Measurements from ENCODE around the gene LMTK2. TPM values are rescaled to one million over a fixed set of nuclear protein-coding genes. Genes with fewer than 3 reads are reported as not detected.
"Not testable (repeated sequence)": the region's sequence is repeated elsewhere in the genome, so short reads cannot be mapped to it uniquely, and the experiment has no call there.

LMTK2 gene
- total RNA-seq, 2 experiments from 2014 or later = 11.2 to 13.0 TPM

- not testable (repeated sequence) for H3K27ac Mint-ChIP-seq, H3K9me3 Mint-ChIP-seq, DNase-seq, H3K4me3 Mint-ChIP-seq, H3K27me3 Mint-ChIP-seq, H3K36me3 Mint-ChIP-seq
- H3K4me1 Mint-ChIP-seq = peaks cover 10% of the 10 kb centered on the region
Observed at GRCh38 chr7:98219382-98219781, 112.7 kb downstream of the LMTK2 start.

DNA sequence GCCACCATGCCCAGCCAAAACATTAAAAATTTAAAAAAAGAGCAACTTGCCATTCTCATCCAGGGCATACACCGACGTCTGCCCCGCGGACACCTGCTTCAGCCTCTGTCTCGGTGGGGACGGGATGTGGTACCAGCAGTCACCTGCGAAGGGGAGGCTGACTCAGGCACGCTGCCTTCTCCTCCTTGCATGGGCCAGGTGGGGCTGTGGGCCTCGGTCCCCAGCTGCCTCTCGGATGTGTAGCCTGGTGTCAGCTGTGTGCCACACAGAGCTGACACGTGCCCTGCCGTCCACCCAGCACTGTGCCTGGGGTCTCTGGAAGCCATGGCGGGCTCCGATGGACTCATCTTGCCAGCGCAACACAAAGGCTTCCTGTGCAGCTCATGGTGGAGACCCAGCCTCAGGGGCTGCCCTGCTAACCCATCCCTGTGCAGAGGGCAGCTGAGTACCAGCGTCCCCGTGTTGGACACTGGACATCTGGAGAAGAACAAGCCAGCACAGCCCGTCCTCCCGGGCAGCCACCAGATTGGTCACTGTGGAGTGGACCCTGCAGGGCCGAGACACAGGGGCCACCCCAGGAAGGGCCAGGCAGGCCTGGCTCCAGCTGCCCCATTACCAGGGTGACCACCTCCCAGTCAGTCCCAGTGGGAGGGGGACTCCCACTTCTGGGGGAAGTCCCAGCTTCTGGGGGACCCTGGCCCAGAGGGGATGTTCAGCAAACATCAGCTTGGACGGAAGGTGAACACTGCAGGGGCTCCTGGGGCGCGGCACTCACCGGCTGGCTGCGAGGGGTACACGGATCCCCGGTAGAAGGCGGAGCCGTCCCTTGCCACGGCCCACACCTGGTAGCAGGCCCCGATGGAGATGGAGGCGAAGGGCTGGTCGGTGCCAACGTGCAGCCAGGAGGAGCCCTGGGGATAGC lies 115.2 kb downstream of the LMTK2 start:
- peaks cover 10% of the 10 kb centered on the region for H3K4me1 Mint-ChIP-seq
- no peaks in the 10 kb centered on the region for H3K36me3 Mint-ChIP-seq
- DNase-seq = no peak

DNA sequence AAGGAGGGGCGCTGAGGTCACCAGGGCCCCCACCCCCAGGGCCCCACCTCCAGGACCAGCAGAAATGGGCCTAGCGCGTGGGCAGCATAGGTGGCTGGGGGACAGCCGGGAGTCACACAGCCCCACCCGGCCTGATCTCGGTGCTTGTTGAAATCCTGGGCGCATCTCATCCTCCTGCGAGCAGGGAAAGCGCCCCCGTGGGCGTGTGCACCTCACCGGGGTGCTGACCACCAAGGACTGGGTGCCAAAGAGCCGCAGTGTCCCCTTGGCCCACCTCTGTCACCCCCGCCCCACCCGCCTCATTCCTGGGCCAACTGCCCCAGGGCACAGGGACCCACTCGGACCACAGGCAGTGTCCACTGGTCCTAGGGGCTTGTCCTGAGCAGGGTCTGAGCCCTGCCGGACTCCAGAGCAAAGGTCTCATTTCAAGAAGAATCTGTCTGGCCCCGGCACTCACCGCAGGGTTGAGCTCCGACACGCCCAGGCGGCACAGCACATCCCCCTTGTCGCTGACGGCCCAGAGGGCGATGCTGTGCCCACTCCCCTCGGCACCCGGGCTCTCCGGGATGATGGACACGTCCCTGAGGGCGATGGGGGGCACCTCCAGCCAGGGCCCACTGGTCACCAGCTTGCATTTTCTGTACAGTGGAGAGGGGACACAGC lies 116.0 kb downstream of the LMTK2 start:
- Mint-ChIP-seq H3K27ac (no peak overlapping the region), H3K36me3 (no peaks in the 10 kb centered on the region), H3K4me1 (peaks cover 10% of the 10 kb centered on the region), H3K9me3 (no peaks in the 10 kb centered on the region), H3K27me3 (no peaks in the 10 kb centered on the region), H3K4me3 (no peak overlapping the region)
- no peak for DNase-seq

More for the DNA sequence above, 115.2 kb downstream of the LMTK2 start:
- Mint-ChIP-seq H3K4me3 (no peak overlapping the region), H3K9me3 (no peaks in the 10 kb centered on the region), H3K27ac (no peak overlapping the region), H3K27me3 (no peaks in the 10 kb centered on the region)

GRCh38 chr7:98223351-98223897 lies 116.8 kb downstream of the LMTK2 start:
- Mint-ChIP-seq H3K4me1 (peaks cover 6% of the 10 kb centered on the region), H3K36me3 (no peaks in the 10 kb centered on the region), H3K4me3 (no peak overlapping the region), H3K27ac (no peak overlapping the region), H3K9me3 (no peaks in the 10 kb centered on the region), H3K27me3 (no peaks in the 10 kb centered on the region)
- no peak for DNase-seq

DNA sequence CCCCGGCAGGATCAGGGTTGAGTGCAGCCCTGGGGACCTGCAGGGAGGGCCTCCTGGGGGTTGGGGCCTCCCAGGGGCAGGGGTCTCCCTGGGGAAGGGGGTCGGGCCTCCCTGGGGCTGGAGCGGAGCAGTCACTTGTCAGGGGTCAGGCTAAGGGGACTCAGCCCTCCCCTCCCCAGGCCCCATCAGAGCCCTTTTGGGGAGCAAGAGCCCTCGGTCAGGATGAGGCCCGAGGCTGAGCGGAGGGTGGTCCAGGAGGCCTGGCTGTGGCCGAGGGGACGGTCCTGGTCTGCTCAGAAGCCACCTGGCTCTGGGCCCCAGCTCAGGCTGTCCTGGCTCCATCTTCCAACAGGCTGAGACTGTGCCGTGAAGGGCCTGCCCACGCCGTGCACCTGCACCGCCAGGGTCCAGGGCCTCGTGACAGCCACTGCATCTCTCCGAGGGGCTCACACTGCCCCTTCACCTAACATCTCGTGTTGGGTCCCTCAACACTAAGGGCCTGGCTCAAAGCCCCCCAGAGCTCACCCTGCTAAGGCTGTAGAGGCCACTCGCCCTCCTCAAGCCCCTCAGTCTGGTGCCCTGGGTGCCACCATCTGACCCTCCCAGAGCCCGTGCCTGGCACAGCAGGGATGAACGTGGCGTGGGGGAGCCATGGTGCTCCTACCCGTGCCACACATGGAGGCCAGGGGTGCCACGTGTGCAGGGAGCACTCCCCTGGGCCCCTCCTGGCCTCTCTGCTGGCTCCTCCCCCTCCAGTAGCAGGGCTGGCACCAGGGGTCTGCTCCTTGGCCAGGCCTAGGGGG lies 117.4 kb downstream of the LMTK2 start:
- no peak for DNase-seq
- H3K27me3 Mint-ChIP-seq = no peaks in the 10 kb centered on the region

DNA sequence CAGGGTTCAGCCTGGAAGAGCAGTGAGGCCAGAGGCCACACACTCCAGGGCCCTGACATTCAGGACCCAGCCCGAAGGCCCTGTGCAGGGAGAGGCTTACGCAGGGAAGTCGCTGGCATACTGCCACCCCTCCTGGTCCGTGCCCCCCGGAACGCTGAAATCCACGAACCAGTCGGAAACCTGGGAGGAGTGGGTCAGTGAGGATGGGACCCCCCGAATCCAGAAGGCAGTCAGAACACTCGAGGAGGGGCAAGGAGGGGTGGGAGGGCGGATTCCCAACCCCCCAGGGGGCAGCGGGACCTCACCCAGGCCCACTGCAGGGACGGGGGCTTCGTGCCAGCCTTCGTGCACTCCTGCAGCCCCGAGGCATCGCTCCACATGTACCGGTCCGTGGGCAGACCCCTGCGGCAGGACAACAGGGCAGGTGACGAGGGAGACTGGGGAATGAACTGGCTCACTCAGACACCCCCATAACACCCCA lies 118.1 kb downstream of the LMTK2 start:
- no peak overlapping the region for H3K27ac Mint-ChIP-seq
- no peak for DNase-seq
- H3K4me1 Mint-ChIP-seq = peaks cover under 1% of the 10 kb centered on the region
- no peaks in the 10 kb centered on the region for H3K27me3 Mint-ChIP-seq
- no peaks in the 10 kb centered on the region for H3K36me3 Mint-ChIP-seq
- H3K4me3 Mint-ChIP-seq = no peak overlapping the region
- no peaks in the 10 kb centered on the region for H3K9me3 Mint-ChIP-seq

More for the DNA sequence above, 117.4 kb downstream of the LMTK2 start:
- no peaks in the 10 kb centered on the region for H3K9me3 Mint-ChIP-seq
- H3K27ac Mint-ChIP-seq = no peak overlapping the region
- no peaks in the 10 kb centered on the region for H3K36me3 Mint-ChIP-seq
- H3K4me1 Mint-ChIP-seq = peaks cover 2% of the 10 kb centered on the region
- no peak overlapping the region for H3K4me3 Mint-ChIP-seq

- no peak for DNase-seq
- no peak overlapping the region for H3K4me3 Mint-ChIP-seq
- H3K27me3 Mint-ChIP-seq = no peaks in the 10 kb centered on the region
- no peak overlapping the region for H3K27ac Mint-ChIP-seq
- H3K36me3 Mint-ChIP-seq = no peaks in the 10 kb centered on the region
- H3K9me3 Mint-ChIP-seq = no peaks in the 10 kb centered on the region
- no peaks in the 10 kb centered on the region for H3K4me1 Mint-ChIP-seq
Observed at GRCh38 chr7:98225913-98226614, 119.4 kb downstream of the LMTK2 start.

DNA sequence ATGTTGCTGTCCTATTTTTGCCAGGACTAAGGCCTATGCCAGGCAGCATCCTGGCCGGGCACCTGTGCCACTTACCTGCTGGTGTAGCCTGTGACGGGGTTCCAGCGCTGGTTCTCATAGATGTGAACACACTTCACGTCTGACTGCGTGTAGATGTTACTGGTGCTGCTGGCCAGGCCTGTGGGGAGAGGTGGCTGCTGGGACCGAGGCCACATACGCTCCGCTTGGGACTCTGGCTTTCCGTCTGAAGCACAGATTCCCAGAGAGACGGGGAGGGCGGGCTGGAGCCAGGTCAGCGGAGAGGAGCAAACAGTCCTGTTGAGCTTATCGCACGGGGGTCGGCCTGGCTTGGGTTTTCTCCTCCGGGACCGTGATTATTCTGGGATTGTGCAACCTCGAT lies 121.3 kb downstream of the LMTK2 start:
- H3K36me3 Mint-ChIP-seq = no peaks in the 10 kb centered on the region
- H3K4me3 Mint-ChIP-seq = no peak overlapping the region
- no peak for DNase-seq
- no peak overlapping the region for H3K27ac Mint-ChIP-seq
- H3K27me3 Mint-ChIP-seq = no peaks in the 10 kb centered on the region
- no peaks in the 10 kb centered on the region for H3K4me1 Mint-ChIP-seq
- H3K9me3 Mint-ChIP-seq = no peaks in the 10 kb centered on the region

DNA sequence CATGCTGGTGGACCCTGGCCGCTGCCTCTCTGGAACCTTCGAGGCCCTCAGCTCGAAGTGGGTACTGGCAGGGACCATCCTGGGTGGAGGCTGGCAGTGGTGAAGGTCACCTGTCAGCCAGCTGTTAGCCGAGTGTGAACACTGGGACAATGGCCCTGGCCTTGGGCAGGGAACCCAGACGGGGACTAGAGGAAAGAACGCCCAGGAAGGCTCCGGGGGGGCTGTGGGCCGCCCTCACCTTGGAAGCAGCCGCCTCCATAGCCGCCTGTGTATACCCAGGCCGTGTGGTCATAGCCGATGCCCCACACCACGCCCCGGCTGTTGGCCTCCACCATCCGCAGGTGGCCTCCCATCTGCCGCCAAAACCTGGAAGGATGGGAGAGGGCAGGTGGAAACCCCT lies 122.1 kb downstream of the LMTK2 start:
- no peaks in the 10 kb centered on the region for H3K9me3 Mint-ChIP-seq
- no peaks in the 10 kb centered on the region for H3K27me3 Mint-ChIP-seq
- DNase-seq = no peak
- H3K4me1 Mint-ChIP-seq = no peaks in the 10 kb centered on the region
- no peak overlapping the region for H3K27ac Mint-ChIP-seq
- H3K36me3 Mint-ChIP-seq = no peaks in the 10 kb centered on the region
- H3K4me3 Mint-ChIP-seq = no peak overlapping the region

GRCh38 chr7:98229441-98229840 lies 122.8 kb downstream of the LMTK2 start:
- H3K4me1 Mint-ChIP-seq = no peaks in the 10 kb centered on the region
- no peak for DNase-seq
- H3K36me3 Mint-ChIP-seq = no peaks in the 10 kb centered on the region

DNA sequence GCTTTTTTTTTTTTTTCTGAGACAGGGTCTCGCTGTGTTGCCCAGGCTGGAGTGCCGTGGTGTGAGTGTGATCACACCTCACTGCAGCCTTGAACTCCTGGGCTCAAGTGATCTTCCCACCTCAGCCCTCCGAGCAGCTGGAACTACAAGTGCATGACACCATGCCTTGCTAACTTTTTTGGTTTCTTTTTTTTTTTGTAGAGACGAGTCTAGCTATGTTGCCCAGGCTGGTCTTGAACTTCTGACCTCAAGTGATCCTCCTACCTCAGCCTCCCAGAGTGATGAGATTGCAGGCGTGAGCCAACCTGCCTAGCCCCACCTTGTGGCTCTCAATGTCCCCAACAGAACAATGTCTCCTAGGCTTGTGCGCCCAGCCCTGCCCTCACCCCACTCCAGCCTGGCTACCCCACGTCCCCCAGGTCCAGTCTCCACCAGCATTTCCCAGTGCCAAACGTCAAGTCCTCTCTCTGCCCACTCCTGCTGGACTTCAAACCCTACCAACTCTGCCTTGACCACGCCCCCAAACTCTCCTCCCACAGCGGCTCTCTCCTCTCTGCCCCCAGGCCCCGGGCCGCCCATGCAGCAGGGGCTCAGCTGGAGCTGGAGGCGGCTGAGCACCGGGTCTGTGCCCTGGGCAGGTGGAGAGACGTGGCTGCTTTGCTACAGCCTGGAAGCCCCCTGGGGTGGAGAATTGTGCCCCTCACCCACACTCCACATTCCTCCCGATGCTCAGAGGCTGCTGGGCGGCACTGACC lies 123.5 kb downstream of the LMTK2 start:
- Mint-ChIP-seq H3K4me1 (no peaks in the 10 kb centered on the region), H3K27ac (no peak overlapping the region), H3K4me3 (no peak overlapping the region), H3K36me3 (no peaks in the 10 kb centered on the region), H3K9me3 (no peaks in the 10 kb centered on the region), H3K27me3 (no peaks in the 10 kb centered on the region)
- DNase-seq = no peak

More at GRCh38 chr7:98229441-98229840, 122.8 kb downstream of the LMTK2 start:
- no peak overlapping the region for H3K4me3 Mint-ChIP-seq
- H3K9me3 Mint-ChIP-seq = no peaks in the 10 kb centered on the region
- no peak overlapping the region for H3K27ac Mint-ChIP-seq
- no peaks in the 10 kb centered on the region for H3K27me3 Mint-ChIP-seq

GRCh38 chr7:98230746-98231471 lies 124.2 kb downstream of the LMTK2 start:
- no peaks in the 10 kb centered on the region for H3K4me1 Mint-ChIP-seq
- H3K36me3 Mint-ChIP-seq = no peaks in the 10 kb centered on the region
- H3K27me3 Mint-ChIP-seq = no peaks in the 10 kb centered on the region
- H3K9me3 Mint-ChIP-seq = no peaks in the 10 kb centered on the region
- no peak overlapping the region for H3K4me3 Mint-ChIP-seq
- no peak overlapping the region for H3K27ac Mint-ChIP-seq
- no peak for DNase-seq

- Mint-ChIP-seq H3K9me3 (no peaks in the 10 kb centered on the region), H3K4me1 (no peaks in the 10 kb centered on the region), H3K36me3 (no peaks in the 10 kb centered on the region), H3K27me3 (no peaks in the 10 kb centered on the region), H3K4me3 (no peak overlapping the region), H3K27ac (no peak overlapping the region)
- DNase-seq = no peak
Observed at GRCh38 chr7:98231493-98232262, 125.0 kb downstream of the LMTK2 start.

All from activated naive CD8-positive, alpha-beta T cell treated with anti-CD3 and anti-CD28 coated beads for 36 hours (primary cell).